T follicular helper cell (primary cell): ENCODE measurements around the gene ASXL3.

ENCODE experiments used
- DNase-seq: peaks from one replicate; pipeline ENCODE4 v3.0.0-alpha.2; 2020; ENCODE audit warnings: low read depth

Gene ASXL3

DNA sequence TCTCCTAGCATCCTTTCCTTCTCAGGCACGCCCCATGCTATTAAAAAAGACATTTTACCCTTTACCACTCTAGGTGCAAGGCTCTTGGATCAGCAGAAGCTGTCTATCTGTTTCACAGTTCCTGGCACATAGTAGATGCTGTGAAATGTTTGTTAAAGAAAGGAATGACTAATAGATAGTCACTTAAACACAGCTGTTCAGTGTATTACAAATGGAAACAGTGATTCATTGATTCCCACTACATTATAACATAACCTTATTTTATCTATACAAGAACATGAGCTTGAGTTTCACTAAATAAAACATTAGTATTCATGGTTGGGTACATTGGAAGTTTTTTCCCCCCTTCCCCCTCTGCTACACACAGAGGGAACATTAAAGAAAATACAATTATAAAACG, 142.1 kb downstream of the ASXL3 start:
- no peak for DNase-seq

DNA sequence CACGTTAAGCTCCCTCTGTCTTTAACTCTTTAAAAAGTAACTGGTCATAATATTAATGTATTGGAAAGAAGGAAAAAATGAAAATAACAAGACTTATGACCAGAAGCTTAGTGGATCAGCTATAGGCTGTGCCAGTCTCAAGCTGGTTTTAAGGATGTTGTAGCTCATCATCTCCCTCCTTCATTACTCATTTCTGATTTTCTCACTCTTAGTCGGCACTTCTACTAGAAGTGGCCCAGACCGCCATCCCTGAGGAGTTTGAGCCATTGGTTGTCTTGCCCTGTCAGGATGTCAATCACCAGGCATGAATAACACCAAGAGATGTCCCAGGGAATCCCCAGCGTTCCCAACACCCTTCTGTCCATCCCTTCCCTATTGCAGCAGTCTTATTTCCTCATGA, 151.5 kb downstream of the ASXL3 start:
- no peak for DNase-seq

DNA sequence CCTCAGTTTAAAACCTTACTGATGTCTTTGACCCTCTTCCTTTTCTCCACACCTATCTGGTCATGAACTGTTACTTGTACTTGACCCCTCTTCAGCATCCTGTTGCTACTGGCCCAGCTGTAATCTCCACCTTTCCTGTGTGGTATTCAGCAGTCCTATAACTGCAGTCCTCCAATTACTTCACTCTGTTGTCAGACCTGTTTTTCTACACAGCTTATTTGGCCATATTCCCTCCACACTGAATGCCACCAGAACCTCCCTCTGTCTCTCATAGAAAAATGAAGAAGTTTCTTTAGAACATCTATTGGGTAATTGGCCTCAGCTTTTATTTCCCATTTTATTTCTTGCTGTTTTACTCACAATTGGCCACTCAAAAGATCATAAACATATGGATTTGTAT, 155.4 kb downstream of the ASXL3 start:
- DNase-seq: no peak

DNA sequence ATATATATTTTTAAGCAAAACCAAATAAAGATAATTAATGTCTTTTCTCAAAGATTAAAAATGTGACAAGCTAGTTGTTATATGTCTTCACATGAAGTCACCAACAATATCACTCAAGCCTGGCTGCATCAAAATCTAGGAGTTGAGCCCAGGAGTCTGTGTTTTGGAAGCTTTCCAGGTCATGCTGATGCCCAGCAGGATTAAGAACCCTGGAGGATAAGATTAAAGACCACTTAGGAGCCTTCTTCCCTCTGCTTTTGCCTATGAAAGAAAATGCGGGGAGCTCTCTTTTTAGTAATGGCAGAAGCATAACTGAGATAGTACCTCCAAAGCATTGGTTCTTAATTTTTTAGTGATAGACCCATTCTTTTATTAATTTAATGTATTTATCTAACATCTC, 157.4 kb downstream of the ASXL3 start:
- DNase-seq: no peak

DNA sequence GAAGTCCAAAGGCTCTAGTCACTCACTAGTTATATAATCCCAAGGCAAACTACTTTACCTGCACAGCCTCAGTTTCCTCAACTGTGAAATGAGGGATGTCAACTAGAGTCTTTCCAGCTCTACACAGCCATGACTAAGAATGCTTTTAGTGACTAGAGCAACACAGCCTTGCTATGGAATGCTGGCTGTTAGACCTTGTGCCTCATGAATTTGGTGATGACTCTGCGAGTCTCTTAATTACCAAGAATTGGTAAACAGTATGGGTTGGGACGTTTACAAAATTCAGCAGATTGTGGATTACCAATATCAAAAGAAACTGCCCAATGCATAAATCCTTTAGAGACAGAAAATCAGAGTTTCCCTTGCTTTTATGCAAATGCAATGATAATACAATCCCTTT, 163.7 kb downstream of the ASXL3 start:
- DNase-seq: no peak

DNA sequence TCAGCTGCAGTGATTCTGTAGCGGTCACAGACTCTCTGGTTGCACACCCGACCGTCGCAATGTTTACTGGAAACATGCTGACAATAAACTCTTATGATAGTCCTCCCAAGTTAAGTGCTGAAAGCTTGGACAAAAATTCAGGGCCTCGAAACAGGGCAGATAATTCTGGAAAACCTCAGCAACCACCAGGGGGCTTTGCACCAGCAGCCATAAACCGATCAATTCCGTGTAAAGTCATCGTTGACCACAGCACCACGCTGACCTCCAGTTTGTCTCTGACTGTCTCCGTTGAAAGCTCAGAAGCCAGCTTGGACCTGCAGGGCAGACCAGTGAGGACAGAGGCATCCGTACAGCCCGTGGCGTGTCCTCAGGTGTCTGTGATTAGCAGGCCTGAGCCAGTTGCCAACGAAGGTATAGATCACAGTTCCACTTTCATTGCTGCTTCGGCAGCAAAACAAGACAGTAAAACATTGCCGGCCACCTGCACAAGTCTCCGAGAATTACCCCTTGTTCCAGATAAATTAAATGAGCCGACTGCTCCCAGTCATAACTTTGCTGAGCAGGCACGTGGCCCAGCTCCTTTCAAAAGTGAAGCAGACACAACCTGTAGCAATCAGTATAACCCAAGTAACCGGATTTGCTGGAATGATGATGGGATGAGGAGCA, 166.1 kb downstream of the ASXL3 start:
- DNase-seq: no peak

DNA sequence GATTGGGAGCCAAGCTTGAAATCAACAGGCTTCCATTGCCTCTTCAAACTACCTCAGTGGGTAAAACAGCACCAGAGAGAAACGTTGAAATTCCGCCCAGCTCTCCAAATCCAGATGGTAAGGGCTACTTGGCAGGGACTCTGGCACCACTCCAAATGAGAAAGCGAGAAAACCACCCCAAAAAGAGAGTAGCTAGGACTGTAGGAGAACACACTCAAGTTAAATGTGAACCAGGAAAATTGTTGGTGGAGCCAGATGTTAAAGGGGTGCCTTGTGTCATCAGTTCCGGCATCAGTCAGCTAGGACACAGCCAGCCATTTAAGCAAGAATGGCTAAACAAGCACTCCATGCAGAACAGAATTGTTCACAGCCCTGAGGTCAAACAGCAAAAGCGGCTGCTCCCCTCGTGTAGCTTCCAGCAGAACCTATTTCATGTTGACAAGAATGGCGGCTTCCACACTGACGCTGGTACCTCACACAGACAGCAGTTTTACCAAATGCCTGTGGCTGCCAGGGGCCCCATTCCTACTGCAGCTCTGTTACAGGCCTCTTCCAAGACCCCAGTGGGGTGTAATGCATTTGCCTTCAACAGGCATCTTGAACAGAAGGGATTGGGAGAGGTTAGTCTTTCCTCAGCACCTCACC, 167.3 kb downstream of the ASXL3 start:
- no peak for DNase-seq

DNA sequence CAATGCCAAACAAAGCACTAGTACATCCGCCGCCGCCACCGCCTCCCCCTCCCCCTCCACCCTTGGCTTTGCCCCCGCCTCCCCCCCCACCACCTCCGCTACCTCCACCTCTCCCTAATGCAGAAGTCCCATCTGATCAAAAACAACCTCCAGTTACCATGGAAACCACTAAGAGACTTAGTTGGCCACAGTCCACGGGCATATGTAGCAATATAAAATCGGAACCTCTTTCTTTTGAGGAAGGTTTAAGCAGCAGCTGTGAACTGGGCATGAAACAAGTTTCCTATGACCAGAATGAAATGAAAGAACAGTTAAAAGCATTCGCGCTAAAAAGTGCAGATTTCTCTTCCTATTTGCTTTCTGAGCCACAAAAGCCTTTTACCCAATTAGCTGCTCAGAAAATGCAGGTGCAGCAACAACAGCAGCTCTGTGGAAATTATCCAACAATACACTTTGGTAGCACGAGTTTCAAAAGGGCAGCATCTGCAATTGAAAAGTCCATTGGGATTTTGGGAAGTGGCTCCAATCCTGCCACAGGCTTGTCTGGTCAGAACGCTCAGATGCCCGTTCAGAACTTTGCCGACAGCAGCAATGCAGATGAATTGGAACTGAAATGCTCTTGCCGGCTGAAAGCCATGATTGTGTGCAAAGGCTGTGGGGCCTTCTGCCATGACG, 168.0 kb downstream of the ASXL3 start:
- no peak for DNase-seq

DNA sequence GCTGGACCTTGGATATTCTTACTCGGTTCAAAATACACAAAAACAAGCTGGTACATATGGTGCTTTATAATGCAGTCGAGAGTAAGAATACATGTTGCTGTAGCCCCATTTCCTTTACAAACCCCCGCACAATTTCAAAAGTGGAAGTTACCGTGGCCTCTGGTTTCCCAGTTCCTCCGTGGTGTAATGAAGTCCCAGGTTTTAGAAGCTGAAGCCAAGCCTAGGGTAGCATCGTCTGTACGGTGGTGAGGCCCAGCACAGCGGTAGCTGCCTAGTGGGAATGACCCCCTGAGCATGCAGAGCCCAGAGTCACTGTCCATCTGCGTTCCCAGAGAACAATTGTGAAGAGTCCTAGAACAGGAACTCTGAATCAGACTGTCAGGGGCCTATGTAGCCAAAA, 171.8 kb downstream of the ASXL3 start:
- no peak for DNase-seq

DNA sequence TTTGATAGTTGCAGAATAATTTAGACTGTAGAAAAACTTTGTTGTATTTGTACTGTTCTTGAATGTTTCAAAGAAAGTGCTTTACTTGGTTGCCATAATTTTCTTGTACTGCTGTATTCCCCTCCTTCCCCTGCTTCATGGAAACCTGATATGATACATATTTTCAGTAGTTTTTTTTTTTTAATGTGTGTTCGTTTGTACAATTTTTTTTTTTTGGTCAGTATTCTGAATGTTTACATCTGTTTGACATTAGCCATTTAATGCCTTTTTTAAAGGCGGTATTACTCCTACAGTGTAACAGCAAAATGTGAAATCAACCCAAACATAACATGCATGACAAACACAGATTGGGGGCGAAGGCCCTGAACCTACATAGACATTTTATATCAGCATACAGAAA, 172.3 kb downstream of the ASXL3 start:
- DNase-seq: no peak

DNA sequence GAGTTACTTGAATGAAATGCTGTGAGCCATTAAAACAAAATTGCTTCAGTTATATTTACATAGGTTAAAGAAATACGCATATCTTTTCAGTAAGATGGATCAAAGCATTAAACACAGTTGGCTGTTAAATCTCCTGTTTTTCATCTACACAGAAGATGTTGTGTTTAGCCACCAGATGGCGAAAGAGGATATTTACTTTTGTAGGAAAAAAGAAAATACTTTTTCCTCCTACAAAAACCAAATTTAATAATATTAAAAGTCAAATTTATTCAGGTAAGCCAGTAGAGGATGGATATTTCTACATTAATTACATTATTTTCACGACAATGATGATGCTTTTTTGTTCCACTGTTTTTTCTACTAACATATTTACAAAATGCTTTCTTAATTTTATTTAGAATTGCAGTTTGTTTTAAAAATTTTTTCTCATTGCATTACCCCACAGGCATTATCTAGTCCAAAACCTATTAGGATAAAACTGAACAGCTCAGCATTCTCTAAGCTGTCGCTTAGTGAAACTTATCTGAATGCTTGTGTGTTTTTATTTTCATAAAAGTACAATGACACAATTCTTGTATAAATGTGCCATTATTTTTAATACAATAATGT, 173.7 kb downstream of the ASXL3 start:
- no peak for DNase-seq

DNA sequence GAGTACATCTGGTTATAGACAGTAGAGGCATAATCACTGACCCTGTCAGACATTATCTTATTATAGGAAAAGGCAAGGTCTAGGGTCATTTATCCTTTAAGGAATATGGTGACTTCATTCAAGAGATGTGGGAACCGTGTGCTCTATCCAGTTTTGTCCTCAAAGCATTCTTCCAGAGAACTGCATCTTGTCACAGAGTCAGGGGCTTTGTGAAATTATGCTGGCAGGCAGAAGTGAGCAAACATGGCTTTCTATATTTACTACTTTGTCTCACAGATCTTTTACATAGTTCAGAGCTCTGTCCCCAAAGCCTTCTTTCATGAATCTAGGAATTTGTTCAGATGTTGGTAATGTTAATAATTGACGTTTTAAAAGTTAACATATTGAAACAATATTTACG, 177.4 kb downstream of the ASXL3 start:
- DNase-seq: no peak

DNA sequence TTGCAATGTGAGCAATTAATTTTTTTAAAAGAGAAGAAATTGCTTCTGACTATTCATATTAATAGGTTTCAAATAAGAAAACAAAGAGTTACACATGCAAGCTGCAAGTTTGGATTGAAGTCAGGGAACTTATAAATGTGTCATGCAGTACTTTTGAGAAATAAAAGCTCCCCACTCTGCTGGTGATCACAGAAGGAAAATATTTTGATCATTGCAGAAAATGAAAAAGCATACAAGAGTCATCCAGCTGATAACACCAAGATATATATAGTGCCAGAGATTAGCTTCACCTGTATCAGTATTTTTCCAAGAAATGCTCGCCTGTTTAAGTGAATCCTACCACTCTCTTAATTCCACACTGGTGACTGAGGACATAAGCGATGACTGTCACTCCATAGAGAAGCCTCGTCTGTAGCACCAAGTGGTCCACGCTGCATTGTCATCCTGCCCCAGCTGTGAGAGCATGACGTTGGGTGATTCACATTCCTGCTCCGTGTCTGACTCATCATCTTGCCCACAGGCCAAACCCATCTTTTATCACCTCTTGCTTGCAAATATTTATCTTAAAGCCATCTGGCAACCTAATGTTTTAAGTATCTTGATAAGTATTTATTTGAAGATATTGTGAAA, 178.0 kb downstream of the ASXL3 start:
- no peak for DNase-seq

DNA sequence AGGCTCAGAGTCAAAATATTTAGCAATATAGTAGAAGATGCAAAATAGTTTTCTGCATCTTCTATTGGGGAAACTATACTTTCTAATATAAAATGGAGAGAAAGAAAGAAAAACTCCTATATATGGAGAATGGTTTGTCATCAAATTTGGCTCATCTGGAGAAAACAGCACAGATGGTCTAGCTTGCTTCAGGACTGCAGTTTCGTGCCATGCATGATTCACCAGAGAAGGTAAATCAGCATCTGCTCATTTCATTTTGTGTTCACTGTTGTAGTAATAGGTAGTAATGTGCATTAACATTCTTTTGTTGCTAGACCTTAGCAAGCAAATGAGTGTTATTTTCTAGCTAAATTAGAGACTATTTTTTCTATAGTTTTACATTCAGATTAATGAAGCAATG, 179.0 kb downstream of the ASXL3 start:
- no peak for DNase-seq

DNA sequence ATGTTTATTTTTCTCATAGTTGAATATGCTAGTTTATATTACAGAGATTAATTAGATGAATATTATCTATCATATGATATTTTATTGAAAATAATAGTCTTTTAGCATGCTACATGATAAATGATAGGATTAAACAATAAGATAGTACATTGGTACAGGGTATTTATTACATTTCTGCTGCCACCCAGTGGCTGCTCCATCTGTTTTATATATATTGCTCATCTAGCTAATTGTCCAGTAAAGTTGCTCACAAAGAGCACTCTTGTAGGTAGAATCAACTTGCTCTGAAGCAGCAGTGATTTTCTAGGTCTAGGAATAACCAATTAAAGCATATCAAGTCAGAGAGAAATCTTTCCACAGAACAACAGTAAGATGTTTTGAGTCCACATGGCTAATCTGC, 183.3 kb downstream of the ASXL3 start:
- no peak for DNase-seq

DNA sequence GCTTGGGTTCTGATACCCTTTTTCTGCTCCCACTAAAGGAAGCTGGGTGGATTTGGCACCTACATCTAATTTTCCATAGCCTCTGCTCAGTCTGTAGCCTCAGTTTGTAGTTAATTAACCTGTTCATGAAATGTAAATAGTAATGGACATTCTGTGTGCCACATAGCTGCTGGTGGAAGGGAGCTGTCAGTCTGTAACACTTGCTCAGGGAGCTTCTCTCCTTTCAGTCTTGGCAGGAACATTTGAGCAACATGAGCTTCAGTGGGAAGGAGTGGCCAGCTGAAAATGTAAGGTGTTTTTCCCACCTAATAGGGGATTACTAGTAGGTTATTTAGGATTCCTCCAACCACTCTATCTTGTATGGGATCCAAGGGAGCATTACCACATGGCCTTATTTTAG, 203.4 kb downstream of the ASXL3 start:
- DNase-seq: no peak
